ENCODE data around the gene SPATA13.

DNA sequence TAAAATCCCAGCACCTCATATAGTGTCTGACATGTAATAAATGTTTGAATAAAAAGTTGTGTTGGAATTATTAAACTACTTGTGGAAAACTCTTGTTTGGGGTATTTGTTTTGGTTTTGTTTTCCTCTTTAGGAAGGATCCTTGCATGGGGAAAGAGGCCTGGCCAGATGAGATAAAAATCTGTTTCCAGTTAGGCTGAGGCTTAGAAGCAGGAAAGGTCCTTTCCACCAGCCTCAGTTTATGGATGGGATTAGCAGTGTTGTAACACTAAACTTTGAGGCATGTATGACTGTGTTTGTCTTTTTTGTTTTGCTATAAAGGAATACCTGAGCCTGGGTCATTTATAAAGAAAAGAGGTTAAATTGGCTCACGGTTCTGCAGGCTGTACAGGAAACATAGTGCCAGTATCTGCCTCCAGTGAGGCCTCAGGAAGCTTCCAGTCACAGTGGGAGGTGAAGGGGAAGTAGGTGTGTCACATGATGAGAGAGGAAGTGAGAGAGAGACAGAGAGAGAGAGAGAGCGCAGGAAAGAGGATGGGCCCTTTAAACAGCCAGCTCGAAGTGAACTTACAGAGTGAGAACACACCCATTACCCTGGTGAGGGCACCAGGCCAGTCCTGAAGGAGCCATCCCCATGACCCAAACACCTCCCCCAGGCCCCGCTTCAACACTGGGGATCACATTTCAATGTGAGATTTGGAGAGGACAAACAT, 21.6 kb downstream of the SPATA13 start:
- TF ChIP-seq, protein P1, sequence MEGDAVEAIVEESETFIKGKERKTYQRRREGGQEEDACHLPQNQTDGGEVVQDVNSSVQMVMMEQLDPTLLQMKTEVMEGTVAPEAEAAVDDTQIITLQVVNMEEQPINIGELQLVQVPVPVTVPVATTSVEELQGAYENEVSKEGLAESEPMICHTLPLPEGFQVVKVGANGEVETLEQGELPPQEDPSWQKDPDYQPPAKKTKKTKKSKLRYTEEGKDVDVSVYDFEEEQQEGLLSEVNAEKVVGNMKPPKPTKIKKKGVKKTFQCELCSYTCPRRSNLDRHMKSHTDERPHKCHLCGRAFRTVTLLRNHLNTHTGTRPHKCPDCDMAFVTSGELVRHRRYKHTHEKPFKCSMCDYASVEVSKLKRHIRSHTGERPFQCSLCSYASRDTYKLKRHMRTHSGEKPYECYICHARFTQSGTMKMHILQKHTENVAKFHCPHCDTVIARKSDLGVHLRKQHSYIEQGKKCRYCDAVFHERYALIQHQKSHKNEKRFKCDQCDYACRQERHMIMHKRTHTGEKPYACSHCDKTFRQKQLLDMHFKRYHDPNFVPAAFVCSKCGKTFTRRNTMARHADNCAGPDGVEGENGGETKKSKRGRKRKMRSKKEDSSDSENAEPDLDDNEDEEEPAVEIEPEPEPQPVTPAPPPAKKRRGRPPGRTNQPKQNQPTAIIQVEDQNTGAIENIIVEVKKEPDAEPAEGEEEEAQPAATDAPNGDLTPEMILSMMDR (IDR thresholded peaks at IDR 0.05 in 8 of 11, conservative IDR thresholded peaks at IDR 0.05 in 3 of 11): no peak
- no peak for TF ChIP-seq POLR2AphosphoS5 (IDR thresholded peaks at IDR 0.05)
